Limb (tissue), 2 donors: Measurements from ENCODE around the gene KANSL2.
"Not testable (repeated sequence)": the region's sequence is repeated elsewhere in the genome, so short reads cannot be mapped to it uniquely, and the experiment has no call there.

Experiments used
- DNase-seq, 2 donors: peaks; one replicate each; pipeline ENCODE4 v3.0.0-alpha.2; 2016; ENCODE audit errors: extremely low spot score in 2 of 2

Gene KANSL2

GRCh38 chr12:48686037-48686595 is 4.1 kb upstream of the KANSL2 start:
- DNase-seq: no peak

GRCh38 chr12:48683534-48683933 is 1.5 kb upstream of the KANSL2 start:
- DNase-seq: no peak

GRCh38 chr12:48682927-48683326 is 889 bp upstream of the KANSL2 start:
- no peak for DNase-seq

- not testable (repeated sequence) for DNase-seq
These were observed 481 bp upstream of the KANSL2 start for GRCh38 chr12:48682533-48682905.

GRCh38 chr12:48681399-48681709 is 684 bp downstream of the KANSL2 start:
- no peak for DNase-seq

- DNase-seq: no peak
These were observed 1.2 kb downstream of the KANSL2 start for GRCh38 chr12:48680861-48681260.

- no peak for DNase-seq
These were observed 3.4 kb downstream of the KANSL2 start for GRCh38 chr12:48678551-48679185.

- DNase-seq: no peak
These were observed 10.7 kb downstream of the KANSL2 start for GRCh38 chr12:48671231-48671856.

GRCh38 chr12:48668996-48669395 is 13.0 kb downstream of the KANSL2 start:
- no peak for DNase-seq

- DNase-seq: no peak
These were observed 22.2 kb downstream of the KANSL2 start for GRCh38 chr12:48659863-48660262.

- DNase-seq: no peak
These were observed 30.4 kb downstream of the KANSL2 start for GRCh38 chr12:48651681-48652080.

- not testable (repeated sequence) for DNase-seq
These were observed 36.7 kb downstream of the KANSL2 start for GRCh38 chr12:48645354-48645753.

GRCh38 chr12:48643011-48643410 is 39.0 kb downstream of the KANSL2 start:
- DNase-seq: no peak

GRCh38 chr12:48641752-48642555 is 40.1 kb downstream of the KANSL2 start:
- DNase-seq: not testable (repeated sequence)

GRCh38 chr12:48640854-48641253 is 41.2 kb downstream of the KANSL2 start:
- DNase-seq: no peak

- no peak for DNase-seq
These were observed 41.6 kb downstream of the KANSL2 start for GRCh38 chr12:48640428-48640827.

- no peak for DNase-seq
These were observed 51.0 kb downstream of the KANSL2 start for GRCh38 chr12:48631071-48631470.

GRCh38 chr12:48630346-48630745 is 51.7 kb downstream of the KANSL2 start:
- no peak for DNase-seq

GRCh38 chr12:48629541-48629940 is 52.5 kb downstream of the KANSL2 start:
- no peak for DNase-seq

GRCh38 chr12:48627556-48627955 is 54.5 kb downstream of the KANSL2 start:
- DNase-seq: no peak

GRCh38 chr12:48622997-48623396 is 59.0 kb downstream of the KANSL2 start:
- DNase-seq: not testable (repeated sequence)

GRCh38 chr12:48618541-48618940 is 63.5 kb downstream of the KANSL2 start:
- DNase-seq: peak; percentile 79 to 80
